H9 (cell line): Measurements from ENCODE around the gene ANP32E. TPM values are rescaled to one million over a fixed set of nuclear protein-coding genes. Genes with fewer than 3 reads are reported as not detected.

ENCODE experiments used
- DNase-seq: peaks from one replicate; pipeline ENCODE4 v3.0.0-alpha.2; 2017
- H2AFZ ChIP-seq: one replicate; pipeline ENCODE4 v1.6.1; 2013; ENCODE audit warnings: mild to moderate bottlenecking, low read length, control low read depth, moderate library complexity
- H2AK5ac ChIP-seq: 2 replicates; pipeline ENCODE4 v1.6.1; 2013; ENCODE audit warnings: low read length, control low read depth, mixed read lengths; ENCODE audit not compliant: insufficient read length
- H2BK120ac ChIP-seq: one replicate; pipeline ENCODE4 v1.6.1; 2013; ENCODE audit warnings: low read depth, mild to moderate bottlenecking, low read length, control low read depth, inconsistent platforms; ENCODE audit not compliant: poor library complexity, severe bottlenecking
- H2BK12ac ChIP-seq: 2 replicates; pipeline ENCODE4 v1.6.1; 2013; ENCODE audit warnings: low read length, control low read depth, mixed read lengths, low read depth; ENCODE audit not compliant: insufficient read length
- H2BK15ac ChIP-seq: 2 replicates; pipeline ENCODE4 v1.6.1; 2013; ENCODE audit warnings: low read depth, low read length, control low read depth
- H2BK20ac ChIP-seq: one replicate; pipeline ENCODE4 v1.6.1; 2013; ENCODE audit warnings: low read depth, mild to moderate bottlenecking, low read length, control low read depth, inconsistent platforms; ENCODE audit not compliant: poor library complexity, severe bottlenecking
- H2BK5ac ChIP-seq: 2 replicates; pipeline ENCODE4 v1.6.1; 2013; ENCODE audit warnings: low read length, control low read depth, mixed read lengths; ENCODE audit not compliant: insufficient read length
- H3K14ac ChIP-seq: 2 replicates; pipeline ENCODE4 v1.6.1; 2013; ENCODE audit warnings: low read length, control low read depth; ENCODE audit not compliant: insufficient read depth
- H3K18ac ChIP-seq: 2 replicates; pipeline ENCODE4 v1.6.1; 2013; ENCODE audit warnings: low read depth, mild to moderate bottlenecking, mixed read lengths, low read length, control low read depth; ENCODE audit not compliant: insufficient read length
- H3K23ac ChIP-seq: 2 replicates; pipeline ENCODE4 v1.6.1; 2013; ENCODE audit warnings: low read length, control low read depth, mixed read lengths, low read depth; ENCODE audit not compliant: insufficient read length
- H3K23me2 ChIP-seq: 2 replicates; pipeline ENCODE4 v1.6.1; 2013; ENCODE audit warnings: low read depth, mild to moderate bottlenecking, mixed read lengths, low read length, control low read depth; ENCODE audit not compliant: insufficient read length, poor library complexity, severe bottlenecking
- H3K27ac ChIP-seq: 2 replicates; pipeline ENCODE4 v1.5.1; 2013; ENCODE audit warnings: low read length, control low read depth, mixed read lengths, low read depth; ENCODE audit not compliant: insufficient read length
- H3K27me3 ChIP-seq: 2 replicates; pipeline ENCODE4 v1.6.1; 2013; ENCODE audit warnings: low read length, control low read depth, inconsistent platforms; ENCODE audit not compliant: insufficient read depth
- H3K4ac ChIP-seq: 2 replicates; pipeline ENCODE4 v1.6.1; 2013; ENCODE audit warnings: low read depth, mild to moderate bottlenecking, control low read depth, inconsistent platforms, low read length, moderate library complexity
- H3K4me1 ChIP-seq: 2 replicates; pipeline ENCODE4 v1.6.1; 2013; ENCODE audit warnings: low read length, control low read depth, inconsistent platforms; ENCODE audit not compliant: insufficient read depth
- H3K4me2 ChIP-seq: 2 replicates; pipeline ENCODE4 v1.6.1; 2013; ENCODE audit warnings: low read length, control low read depth, mixed read lengths; ENCODE audit not compliant: insufficient read length, insufficient read depth
- H3K56ac ChIP-seq: 2 replicates; pipeline ENCODE4 v1.6.1; 2013; ENCODE audit warnings: low read depth, mild to moderate bottlenecking, mixed read lengths, low read length, control low read depth; ENCODE audit not compliant: insufficient read length
- H3K79me1 ChIP-seq: 2 replicates; pipeline ENCODE4 v1.6.1; 2013; ENCODE audit warnings: low read depth, mild to moderate bottlenecking, moderate library complexity, low read length, control low read depth, inconsistent platforms; ENCODE audit not compliant: insufficient read depth, poor library complexity, severe bottlenecking
- H3K79me2 ChIP-seq: 2 replicates; pipeline ENCODE4 v1.6.1; 2013; ENCODE audit warnings: low read length, control low read depth, inconsistent platforms; ENCODE audit not compliant: insufficient read depth
- H3K9ac ChIP-seq: 2 replicates; pipeline ENCODE4 v1.6.1; 2013; ENCODE audit warnings: low read length, control low read depth, mixed read lengths; ENCODE audit not compliant: insufficient read length; ENCODE audit errors: extremely low read depth
- H3K9me3 ChIP-seq: one replicate; pipeline ENCODE4 v1.6.1; 2013; ENCODE audit warnings: low read depth, low read length, inconsistent platforms; ENCODE audit not compliant: control insufficient read depth
- H3T11ph ChIP-seq: one replicate; pipeline ENCODE4 v1.6.1; 2013; ENCODE audit warnings: mild to moderate bottlenecking, low read length, control low read depth, inconsistent platforms
- H4K20me1 ChIP-seq: one replicate; pipeline ENCODE4 v1.6.1; 2013; ENCODE audit not compliant: control insufficient read depth, insufficient read length, insufficient read depth
- H4K5ac ChIP-seq: 2 replicates; pipeline ENCODE4 v1.6.1; 2013; ENCODE audit warnings: low read depth, mild to moderate bottlenecking, mixed read lengths, low read length, control low read depth; ENCODE audit not compliant: insufficient read length
- H4K8ac ChIP-seq: replicated peaks from 2 replicates; pipeline ENCODE4 v1.6.1; 2013; ENCODE audit warnings: low read length, control low read depth, mixed read lengths, low read depth; ENCODE audit not compliant: insufficient read length
- H4K91ac ChIP-seq: 2 replicates; pipeline ENCODE4 v1.6.1; 2013; ENCODE audit warnings: low read depth, mild to moderate bottlenecking, moderate library complexity, mixed read lengths, low read length, control low read depth; ENCODE audit not compliant: insufficient read length
- H3K27ac Mint-ChIP-seq, 3 experiments: 2 replicates in 2 of 3; 3 replicates in 1 of 3; pipeline ENCODE4 v1.8.0; 2020 to 2021; ENCODE audit warnings: mixed read lengths in 3 of 3, mild to moderate bottlenecking in 1 of 3, moderate library complexity in 1 of 3
- H3K27me3 Mint-ChIP-seq: 2 replicates; pipeline ENCODE4 v1.8.0; 2021; ENCODE audit warnings: low read depth, mild to moderate bottlenecking, moderate library complexity, mixed read lengths
- H3K36me3 Mint-ChIP-seq, 3 experiments: 2 replicates in 2 of 3; 3 replicates in 1 of 3; pipeline ENCODE4 v1.8.0; 2020 to 2021; ENCODE audit warnings: low read depth in 3 of 3, mixed read lengths in 3 of 3; ENCODE audit not compliant: insufficient read depth in 1 of 3
- H3K4me1 Mint-ChIP-seq, 2 experiments: 2 replicates each; pipeline ENCODE4 v1.8.0; 2020; ENCODE audit warnings: mixed read lengths in 2 of 2
- H3K4me3 Mint-ChIP-seq, 2 experiments: 2 replicates in 1 of 2; 3 replicates in 1 of 2; pipeline ENCODE4 v1.8.0; 2020 to 2021; ENCODE audit warnings: mild to moderate bottlenecking in 2 of 2, mixed read lengths in 2 of 2, moderate library complexity in 1 of 2
- H3K9me3 Mint-ChIP-seq, 2 experiments: 2 replicates in 1 of 2; 3 replicates in 1 of 2; pipeline ENCODE4 v1.8.0; 2020; ENCODE audit warnings: mild to moderate bottlenecking in 2 of 2, mixed read lengths in 2 of 2, moderate library complexity in 1 of 2
- WGBS: extraction: QIAGEN DNeasy Blood & Tissue Kit; methylation state at CpG from one replicate; pipeline ENCODE4 v1.1.7; 2013; ENCODE audit warnings: missing lambda C conversion rate, low lambda C conversion rate, mixed read lengths; ENCODE audit not compliant: insufficient read length; ENCODE audit errors: extremely low coverage; 5-methylcytosine and 5-hydroxymethylcytosine counted together
- total RNA-seq: library from RNA; stranded (reverse); gene quantifications from 2 replicates; pipeline ENCODE4 v1.2.1, GENCODE V29; 2021
- TF ChIP-seq, protein P1 (sequence below): fragments of 200-600 bp; sonication (generic); conservative IDR thresholded peaks from 3 replicates; pipeline ENCODE4 v1.8.0; 2021; ENCODE audit warnings: antibody characterized with exemption, mild to moderate bottlenecking

Gene ANP32E
- total RNA-seq, 1 experiment from 2014 or later: 106 TPM

DNA sequence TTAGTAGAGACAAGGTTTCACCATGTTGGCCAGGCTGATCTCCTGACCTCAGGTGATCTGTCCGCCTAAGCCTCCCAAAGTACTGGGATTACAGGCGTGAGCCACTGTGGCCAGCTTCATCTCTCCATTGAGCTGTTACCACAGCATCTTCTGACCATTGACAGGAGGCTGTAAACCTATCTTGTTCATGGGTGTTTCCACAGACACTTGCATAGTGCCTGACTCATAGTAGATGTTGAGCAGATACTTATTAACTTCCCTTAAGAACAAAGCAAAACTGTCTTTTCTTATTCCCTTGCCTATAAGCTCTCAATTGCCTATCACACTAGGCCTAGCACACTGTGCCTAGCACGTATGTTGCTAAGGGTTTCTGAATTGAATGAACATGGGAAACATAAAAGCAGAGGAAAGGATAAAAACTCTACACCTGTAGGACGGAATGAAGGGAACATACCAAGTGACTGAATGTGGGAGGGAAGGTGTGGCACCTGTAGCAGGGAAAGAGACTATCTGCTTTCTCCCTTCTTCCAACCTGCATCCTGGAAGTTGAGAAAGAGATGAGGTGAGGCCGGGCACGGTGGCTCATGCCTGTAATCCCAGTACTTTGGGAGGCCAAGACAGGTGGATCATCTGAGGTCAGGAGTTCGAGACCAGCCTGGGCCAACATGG lies 35.5 kb upstream of the ANP32E start:
- peak overlapping the region; percentile 13; the same call in 1 of the 2 replicates for H2BK15ac ChIP-seq
- Mint-ChIP-seq H3K36me3 (peaks cover 10 to 23% (median 17%) of the 10 kb centered on the region in 3 experiments), H3K4me1 (peaks cover 45 to 50% of the 10 kb centered on the region in 2 experiments), H3K4me3 (peak overlapping the region in 1 of 2 experiments; percentile 43; a peak in 1 of 5 replicates), H3K9me3 (no peaks in the 10 kb centered on the region; a peak in 1 of 5 replicates), H3K27me3 (no peaks in the 10 kb centered on the region), H3K27ac (peak overlapping the region in 2 of 3 experiments; percentile 42 to 94; a peak in 5 of 7 replicates)
- no peaks in the 10 kb centered on the region for H3K27me3 ChIP-seq
- no peak overlapping the region for H3K27ac ChIP-seq
- no peak overlapping the region for H4K8ac ChIP-seq
- TF ChIP-seq, protein P1, sequence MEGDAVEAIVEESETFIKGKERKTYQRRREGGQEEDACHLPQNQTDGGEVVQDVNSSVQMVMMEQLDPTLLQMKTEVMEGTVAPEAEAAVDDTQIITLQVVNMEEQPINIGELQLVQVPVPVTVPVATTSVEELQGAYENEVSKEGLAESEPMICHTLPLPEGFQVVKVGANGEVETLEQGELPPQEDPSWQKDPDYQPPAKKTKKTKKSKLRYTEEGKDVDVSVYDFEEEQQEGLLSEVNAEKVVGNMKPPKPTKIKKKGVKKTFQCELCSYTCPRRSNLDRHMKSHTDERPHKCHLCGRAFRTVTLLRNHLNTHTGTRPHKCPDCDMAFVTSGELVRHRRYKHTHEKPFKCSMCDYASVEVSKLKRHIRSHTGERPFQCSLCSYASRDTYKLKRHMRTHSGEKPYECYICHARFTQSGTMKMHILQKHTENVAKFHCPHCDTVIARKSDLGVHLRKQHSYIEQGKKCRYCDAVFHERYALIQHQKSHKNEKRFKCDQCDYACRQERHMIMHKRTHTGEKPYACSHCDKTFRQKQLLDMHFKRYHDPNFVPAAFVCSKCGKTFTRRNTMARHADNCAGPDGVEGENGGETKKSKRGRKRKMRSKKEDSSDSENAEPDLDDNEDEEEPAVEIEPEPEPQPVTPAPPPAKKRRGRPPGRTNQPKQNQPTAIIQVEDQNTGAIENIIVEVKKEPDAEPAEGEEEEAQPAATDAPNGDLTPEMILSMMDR: no peak
- peaks cover 20% of the 10 kb centered on the region for H3K23me2 ChIP-seq
- H3K14ac ChIP-seq: no peak overlapping the region
- H4K91ac ChIP-seq: no peak overlapping the region
- H3T11ph ChIP-seq: no peak overlapping the region
- no peak overlapping the region for H3K4me2 ChIP-seq
- H3K9ac ChIP-seq: no peak overlapping the region
- H2BK12ac ChIP-seq: peak overlapping the region; percentile 79
- no peaks in the 10 kb centered on the region for H3K9me3 ChIP-seq
- H3K4ac ChIP-seq: no peak overlapping the region
- H4K5ac ChIP-seq: no peak overlapping the region
- no peaks in the 10 kb centered on the region for H4K20me1 ChIP-seq
- peak overlapping the region; percentile 14 for H2BK120ac ChIP-seq
- H3K56ac ChIP-seq: no peak overlapping the region
- peaks cover 5% of the 10 kb centered on the region for H3K79me1 ChIP-seq
- H3K79me2 ChIP-seq: peaks cover 6% of the 10 kb centered on the region; the same call in 1 of the 2 replicates
- no peak overlapping the region for H2AFZ ChIP-seq
- H3K4me1 ChIP-seq: peaks cover 2% of the 10 kb centered on the region; the same call in 1 of the 2 replicates
- no peak overlapping the region for H2BK5ac ChIP-seq
- no CpG with 5 or more reads among the region's 7 CpGs for WGBS
- no peak overlapping the region for H3K18ac ChIP-seq
- no peak overlapping the region for H2BK20ac ChIP-seq
- H2AK5ac ChIP-seq: peak overlapping the region; percentile 54
- DNase-seq: no peak
- no peak overlapping the region for H3K23ac ChIP-seq
